Transverse colon (tissue), 4 donors: ENCODE measurements around the gene MOGAT3.

ENCODE experiments used
- EP300 ChIP-seq: sonication (generic); formaldehyde crosslinking; IDR thresholded peaks from one replicate; pipeline ENCODE4 v1.6.1; 2017; ENCODE audit warnings: antibody characterized with exemption, low read depth
- POLR2A ChIP-seq: fragments of 450-650 bp; IDR thresholded peaks from one replicate; pipeline ENCODE4 v1.6.1; 2016; ENCODE audit warnings: antibody characterized with exemption, mild to moderate bottlenecking, moderate library complexity
- POLR2AphosphoS5 ChIP-seq, 3 donors: sonication (generic); formaldehyde crosslinking; IDR thresholded peaks; one replicate each; pipeline ENCODE4 v1.6.1; 2016; ENCODE audit warnings: antibody characterized with exemption in 3 of 3
- TF ChIP-seq, protein P1 (sequence below), 5 experiments: fragments of 200-600 bp in 3 of 5; fragments of 450-650 bp in 2 of 5; sonication (generic) in 3 of 5; IDR thresholded peaks; 1 replicate in 2 of 5; 2 replicates in 3 of 5; pipeline ENCODE4 v1.5.1; 2016 to 2017; ENCODE audit warnings: antibody characterized with exemption in 5 of 5, inconsistent platforms in 3 of 5, mild to moderate bottlenecking in 2 of 5, moderate library complexity in 1 of 5

DNA sequence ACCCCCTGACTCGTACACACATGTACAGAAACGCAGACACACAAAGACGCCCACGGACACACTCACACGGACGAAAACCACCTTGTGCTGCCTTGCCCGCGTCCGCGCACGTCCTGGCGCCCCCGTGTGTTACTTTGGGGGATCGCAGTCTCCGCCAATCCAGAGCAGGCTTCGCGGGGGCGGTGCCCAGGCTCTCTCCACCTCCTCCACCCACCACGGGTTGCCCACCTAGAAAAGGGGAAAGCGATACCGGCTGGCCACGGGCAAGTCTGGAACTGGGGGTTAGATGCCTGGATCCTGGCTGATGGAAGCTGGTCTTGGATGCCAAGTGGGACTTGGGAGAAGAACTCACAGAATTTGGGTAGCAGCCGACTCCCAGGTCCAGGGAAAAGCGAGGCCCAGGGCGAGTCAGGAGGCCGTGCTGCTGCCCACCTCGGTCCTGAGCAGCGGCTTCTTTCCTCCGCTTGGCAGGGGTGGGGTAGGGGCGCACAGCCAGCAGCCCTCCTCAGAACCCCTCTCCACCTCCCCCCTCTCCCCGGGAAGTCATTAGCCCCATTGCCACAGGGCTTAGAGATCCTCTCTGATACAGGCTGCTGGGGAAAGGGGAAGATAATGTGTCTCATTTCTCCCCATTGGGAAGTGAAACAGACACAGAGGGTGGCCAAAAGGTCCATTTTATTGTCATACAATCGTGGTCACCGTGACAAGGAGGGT is 30.8 kb downstream of the MOGAT3 start:
- TF ChIP-seq, protein P1, sequence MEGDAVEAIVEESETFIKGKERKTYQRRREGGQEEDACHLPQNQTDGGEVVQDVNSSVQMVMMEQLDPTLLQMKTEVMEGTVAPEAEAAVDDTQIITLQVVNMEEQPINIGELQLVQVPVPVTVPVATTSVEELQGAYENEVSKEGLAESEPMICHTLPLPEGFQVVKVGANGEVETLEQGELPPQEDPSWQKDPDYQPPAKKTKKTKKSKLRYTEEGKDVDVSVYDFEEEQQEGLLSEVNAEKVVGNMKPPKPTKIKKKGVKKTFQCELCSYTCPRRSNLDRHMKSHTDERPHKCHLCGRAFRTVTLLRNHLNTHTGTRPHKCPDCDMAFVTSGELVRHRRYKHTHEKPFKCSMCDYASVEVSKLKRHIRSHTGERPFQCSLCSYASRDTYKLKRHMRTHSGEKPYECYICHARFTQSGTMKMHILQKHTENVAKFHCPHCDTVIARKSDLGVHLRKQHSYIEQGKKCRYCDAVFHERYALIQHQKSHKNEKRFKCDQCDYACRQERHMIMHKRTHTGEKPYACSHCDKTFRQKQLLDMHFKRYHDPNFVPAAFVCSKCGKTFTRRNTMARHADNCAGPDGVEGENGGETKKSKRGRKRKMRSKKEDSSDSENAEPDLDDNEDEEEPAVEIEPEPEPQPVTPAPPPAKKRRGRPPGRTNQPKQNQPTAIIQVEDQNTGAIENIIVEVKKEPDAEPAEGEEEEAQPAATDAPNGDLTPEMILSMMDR (IDR thresholded peaks at IDR 0.05): peak; percentile 79 to 93 (median 88)
- TF ChIP-seq POLR2A: no peak
- TF ChIP-seq POLR2AphosphoS5 (IDR thresholded peaks at IDR 0.05): no peak
- TF ChIP-seq EP300: no peak
